CD4-positive, alpha-beta T cell treated with Interleukin-4 for 4 hours (primary cell): ENCODE results near the gene ATAD3C.
"Not testable (repeated sequence)": the region's sequence is repeated elsewhere in the genome, so short reads cannot be mapped to it uniquely, and the experiment has no call there.

ENCODE experiments used
- DNase-seq: peaks from one replicate; pipeline ENCODE4 v3.0.0-alpha.2; 2020

Gene ATAD3C

GRCh38 chr1:1479547-1480487, 30.3 kb downstream of the ATAD3C start:
- no peak for DNase-seq

- not testable (repeated sequence) for DNase-seq
Measured at GRCh38 chr1:1480488-1480867, 31.0 kb downstream of the ATAD3C start.

- not testable (repeated sequence) for DNase-seq
Measured at GRCh38 chr1:1481811-1482210, 32.3 kb downstream of the ATAD3C start.

GRCh38 chr1:1482856-1483255, 33.4 kb downstream of the ATAD3C start:
- DNase-seq = no peak

GRCh38 chr1:1483714-1484113, 34.2 kb downstream of the ATAD3C start:
- DNase-seq = no peak

- DNase-seq = not testable (repeated sequence)
Measured at GRCh38 chr1:1484976-1485750, 35.7 kb downstream of the ATAD3C start.

- not testable (repeated sequence) for DNase-seq
Measured at GRCh38 chr1:1485755-1486317, 36.3 kb downstream of the ATAD3C start.

GRCh38 chr1:1487701-1488100, 38.2 kb downstream of the ATAD3C start:
- DNase-seq = no peak

GRCh38 chr1:1489231-1489630, 39.7 kb downstream of the ATAD3C start:
- DNase-seq = no peak

- no peak for DNase-seq
Measured at GRCh38 chr1:1489861-1490260, 40.4 kb downstream of the ATAD3C start.

- no peak for DNase-seq
Measured at GRCh38 chr1:1490633-1491230, 41.2 kb downstream of the ATAD3C start.

- no peak for DNase-seq
Measured at GRCh38 chr1:1491601-1492000, 42.1 kb downstream of the ATAD3C start.

GRCh38 chr1:1494311-1494710, 44.8 kb downstream of the ATAD3C start:
- DNase-seq = not testable (repeated sequence)

GRCh38 chr1:1495461-1495975, 46.0 kb downstream of the ATAD3C start:
- DNase-seq = not testable (repeated sequence)

- peak; percentile 77 for DNase-seq
Measured at GRCh38 chr1:1504777-1505365, 55.4 kb downstream of the ATAD3C start.

- peak; percentile 35 for DNase-seq
Measured at GRCh38 chr1:1505366-1505798, 55.9 kb downstream of the ATAD3C start.

- not testable (repeated sequence) for DNase-seq
Measured at GRCh38 chr1:1505801-1506200, 56.3 kb downstream of the ATAD3C start.

- no peak for DNase-seq
Measured at GRCh38 chr1:1507305-1507704, 57.8 kb downstream of the ATAD3C start.

- DNase-seq = not testable (repeated sequence)
Measured at GRCh38 chr1:1508775-1509464, 59.4 kb downstream of the ATAD3C start.

- not testable (repeated sequence) for DNase-seq
Measured at GRCh38 chr1:1509465-1509850, 60.0 kb downstream of the ATAD3C start.

GRCh38 chr1:1510912-1511532, 61.5 kb downstream of the ATAD3C start:
- no peak for DNase-seq
